PC-9 (cell line): ENCODE results near the gene CELF2. TPM values are rescaled to one million over a fixed set of nuclear protein-coding genes. Genes with fewer than 3 reads are reported as not detected.

Experiments used
- BruUV-seq: library from RNA; stranded (reverse); fragments of 400-500 nt; replicated peaks from 2 replicates; lab custom pipeline; 2021; lab: Mats Ljungman, UMichigan
- CTCF ChIA-PET: fragments of 300-600 bp; sonication (Branson Sonifier 250); formaldehyde crosslinking; loops from one replicate; lab custom pipeline; 2022; ENCODE audit warnings: antibody characterized with exemption; lab: Charles Lee
- POLR2A ChIA-PET: fragments of 300-600 bp; sonication (Branson Sonifier 250); formaldehyde crosslinking; loops from one replicate; lab custom pipeline; 2022; ENCODE audit warnings: antibody characterized with exemption; ENCODE audit not compliant: unreplicated experiment; lab: Charles Lee
- DNase-seq, 2 experiments: peaks; one replicate each; pipeline versions ENCODE4 v3.0.0 to v3.0.0-alpha.2; 2015 to 2022; ENCODE audit warnings: mixed read lengths in 1 of 2
- H2AFZ ChIP-seq: fragments of 200-600 bp; sonication (generic); 2 replicates; pipeline ENCODE4 v1.8.1; 2017; ENCODE audit warnings: antibody characterized with exemption
- H3F3A ChIP-seq: fragments of 200-600 bp; sonication (generic); 2 replicates; pipeline ENCODE4 v1.8.1; 2017; ENCODE audit warnings: antibody characterized with exemption, mild to moderate bottlenecking, low read depth; ENCODE audit not compliant: insufficient read depth
- H3K27ac ChIP-seq: fragments of 200-600 bp; sonication (generic); 2 replicates; pipeline ENCODE4 v1.6.1; 2016; ENCODE audit warnings: mixed run types
- H3K27me3 ChIP-seq: fragments of 200-600 bp; sonication (generic); 2 replicates; pipeline ENCODE4 v1.6.1; 2016; ENCODE audit warnings: low read depth, mixed run types; ENCODE audit not compliant: insufficient read depth
- H3K36me3 ChIP-seq: fragments of 200-600 bp; sonication (generic); 2 replicates; pipeline ENCODE4 v1.6.1; 2016; ENCODE audit warnings: low read depth, mixed run types
- H3K4me1 ChIP-seq: fragments of 200-600 bp; sonication (generic); replicated peaks from 2 replicates; pipeline ENCODE4 v1.6.1; 2016; ENCODE audit warnings: mixed run types; ENCODE audit not compliant: insufficient read depth
- H3K4me2 ChIP-seq: fragments of 200-600 bp; sonication (generic); 2 replicates; pipeline ENCODE4 v1.6.1; 2017; ENCODE audit warnings: mixed run types
- H3K4me3 ChIP-seq: fragments of 200-600 bp; sonication (generic); 2 replicates; pipeline ENCODE4 v1.6.1; 2016; ENCODE audit warnings: mixed run types
- H3K79me2 ChIP-seq: fragments of 200-600 bp; sonication (generic); 2 replicates; pipeline ENCODE4 v1.6.1; 2017; ENCODE audit warnings: low read depth, mixed run types
- H3K9me2 ChIP-seq: fragments of 200-600 bp; sonication (generic); 2 replicates; pipeline ENCODE4 v1.8.1; 2017; ENCODE audit warnings: mild to moderate bottlenecking; ENCODE audit not compliant: insufficient read depth
- H3K9me3 ChIP-seq: fragments of 200-600 bp; sonication (generic); 2 replicates; pipeline ENCODE4 v1.8.1; 2016; ENCODE audit warnings: low read depth; ENCODE audit not compliant: insufficient read depth
- H4K20me1 ChIP-seq: fragments of 200-600 bp; sonication (generic); 2 replicates; pipeline ENCODE4 v1.8.1; 2017; ENCODE audit not compliant: insufficient read depth
- CTCF ChIP-seq: fragments of 200-600 bp; sonication (generic); conservative IDR thresholded peaks from 2 replicates; pipeline ENCODE4 v1.6.1; 2017; ENCODE audit warnings: mixed run types, antibody characterized with exemption, mild to moderate bottlenecking, moderate library complexity
- EZH2 ChIP-seq: fragments of 200-600 bp; sonication (generic); IDR thresholded peaks from 2 replicates; pipeline ENCODE4 v1.8.0; 2017; ENCODE audit warnings: antibody characterized with exemption, low read depth
- intact Hi-C: fragments of 100-400 bp; cut with micrococcal nuclease; formaldehyde crosslinking; loops from one replicate; pipeline ENCODE4 v1.10.0; 2022; ENCODE audit not compliant: unreplicated experiment
- total RNA-seq: library from RNA; stranded (reverse); gene quantifications from 2 replicates; pipeline ENCODE4 v1.2.3, GENCODE V29; 2021

Gene CELF2
- total RNA-seq, 1 experiment from 2014 or later: not detected

- DNase-seq: no peak
- no TSS peak for BruUV-seq
- no peaks in the 10 kb centered on the region for H3K9me2 ChIP-seq
- H3F3A ChIP-seq: no peaks in the 10 kb centered on the region
- no peak overlapping the region for H3K27ac ChIP-seq
- H3K27me3 ChIP-seq: peaks cover 34% of the 10 kb centered on the region
- H3K4me1 ChIP-seq: no peaks in the 10 kb centered on the region
- no peaks in the 10 kb centered on the region for H4K20me1 ChIP-seq
- ChIA-PET CTCF (no interaction called here), POLR2A (no interaction called here)
- H3K4me3 ChIP-seq: no peak overlapping the region
- no peak overlapping the region for H2AFZ ChIP-seq
- no peak for TF ChIP-seq CTCF
- H3K4me2 ChIP-seq: no peak overlapping the region
- intact Hi-C loops: no loop called here
- no peaks in the 10 kb centered on the region for H3K9me3 ChIP-seq
- no peaks in the 10 kb centered on the region for H3K79me2 ChIP-seq
- H3K36me3 ChIP-seq: no peaks in the 10 kb centered on the region
Measured at GRCh38 chr10:11007476-11008020, 10.1 kb upstream of the CELF2 start.

GRCh38 chr10:11009471-11010308 lies 8.0 kb upstream of the CELF2 start:
- H3K79me2 ChIP-seq: no peaks in the 10 kb centered on the region
- H4K20me1 ChIP-seq: no peaks in the 10 kb centered on the region
- POLR2A ChIA-PET: no interaction called here
- H3F3A ChIP-seq: no peaks in the 10 kb centered on the region
- no peaks in the 10 kb centered on the region for H3K9me3 ChIP-seq
- no peak overlapping the region for H2AFZ ChIP-seq
- no TSS peak for BruUV-seq
- no peaks in the 10 kb centered on the region for H3K9me2 ChIP-seq
- no peak overlapping the region for H3K4me2 ChIP-seq
- no peaks in the 10 kb centered on the region for H3K4me1 ChIP-seq
- no peak overlapping the region for H3K27ac ChIP-seq
- CTCF ChIA-PET: no interaction called here
- intact Hi-C loops: no loop called here
- DNase-seq: no peak
- no peaks in the 10 kb centered on the region for H3K36me3 ChIP-seq
- no peak overlapping the region for H3K4me3 ChIP-seq
- H3K27me3 ChIP-seq: peaks cover 34% of the 10 kb centered on the region
- TF ChIP-seq EZH2 (no peak), CTCF (no peak)

- TF ChIP-seq CTCF (no peak), EZH2 (no peak)
- no TSS peak for BruUV-seq
- Histone ChIP-seq H3K4me3 (no peak overlapping the region), H3K4me1 (no peaks in the 10 kb centered on the region), H3K9me2 (no peaks in the 10 kb centered on the region), H3K36me3 (no peaks in the 10 kb centered on the region), H3K4me2 (no peak overlapping the region), H3K27me3 (peaks cover 28% of the 10 kb centered on the region; the same call in 1 of the 2 replicates), H3K9me3 (no peaks in the 10 kb centered on the region), H2AFZ (no peak overlapping the region), H4K20me1 (no peaks in the 10 kb centered on the region), H3F3A (no peaks in the 10 kb centered on the region), H3K79me2 (no peaks in the 10 kb centered on the region), H3K27ac (no peak overlapping the region)
- ChIA-PET POLR2A (no interaction called here), CTCF (no interaction called here)
- no peak for DNase-seq
- intact Hi-C loops: no loop called here
Measured at GRCh38 chr10:11010582-11010981, 7.1 kb upstream of the CELF2 start.
